Stimulated activated naive CD8-positive, alpha-beta T cell treated with anti-CD3 and anti-CD28 coated beads, Interleukin-15, Interleukin-2, amounts not matched to agents 100 ng/mL and 50 ng/mL, for 24 hours (primary cell): ENCODE data around the gene DSCAML1.
A peak's percentile ranks its signal among the peaks of the same experiment; 100 is the strongest.
"Not testable (repeated sequence)": the region's sequence is repeated elsewhere in the genome, so short reads cannot be mapped to it uniquely, and the experiment has no call there.

Experiments used
- H3K27ac Mint-ChIP-seq: one replicate; pipeline ENCODE4 v1.8.0; 2021; ENCODE audit warnings: mild to moderate bottlenecking, mixed read lengths
- H3K27me3 Mint-ChIP-seq: one replicate; pipeline ENCODE4 v1.8.0; 2021; ENCODE audit warnings: mixed read lengths
- H3K36me3 Mint-ChIP-seq: one replicate; pipeline ENCODE4 v1.8.0; 2021; ENCODE audit warnings: low read depth, mixed read lengths
- H3K4me1 Mint-ChIP-seq: one replicate; pipeline ENCODE4 v1.8.0; 2021; ENCODE audit warnings: low read depth, mixed read lengths
- H3K4me3 Mint-ChIP-seq: one replicate; pipeline ENCODE4 v1.8.0; 2021; ENCODE audit warnings: mild to moderate bottlenecking, mixed read lengths
- H3K9me3 Mint-ChIP-seq: one replicate; pipeline ENCODE4 v1.8.0; 2021; ENCODE audit warnings: mixed read lengths

The DSCAML1 gene

GRCh38 chr11:117816846-117817367, 19.9 kb upstream of the DSCAML1 start:
- Mint-ChIP-seq H3K36me3 (no peaks in the 10 kb centered on the region), H3K27ac (peak overlapping the region; percentile 97), H3K9me3 (no peaks in the 10 kb centered on the region), H3K4me3 (peak overlapping the region; percentile 71), H3K4me1 (peaks cover 71% of the 10 kb centered on the region), H3K27me3 (no peaks in the 10 kb centered on the region)

DNA sequence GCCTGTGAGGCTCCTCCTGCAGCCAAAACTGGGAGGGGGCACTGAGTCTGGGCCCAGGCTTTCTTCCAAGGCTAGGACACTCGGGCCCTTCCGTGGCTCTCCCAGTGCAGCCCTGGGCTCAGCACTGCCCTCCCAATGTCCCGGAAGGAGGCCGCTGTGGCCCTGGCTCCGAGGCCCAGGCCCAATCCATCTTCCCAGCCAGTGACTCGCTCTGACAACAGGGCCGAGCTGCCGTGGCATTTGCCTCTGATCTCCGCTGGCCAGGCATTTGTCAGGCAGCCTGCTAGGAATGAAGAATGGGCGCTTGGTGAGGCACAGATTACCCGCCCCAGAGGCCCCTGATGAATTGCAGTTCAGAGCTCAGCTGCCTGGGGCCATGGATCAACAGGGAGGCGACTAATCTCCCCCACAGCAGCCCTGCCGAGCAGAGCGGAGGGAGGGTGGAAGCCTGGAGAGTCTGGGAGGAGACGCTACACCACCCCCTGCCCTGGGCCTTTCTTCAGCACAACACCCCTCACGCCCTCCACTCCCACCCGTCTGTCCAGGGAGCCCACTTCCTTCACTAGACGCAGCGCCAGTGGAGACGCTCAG, 19.2 kb upstream of the DSCAML1 start:
- Mint-ChIP-seq H3K4me3 (peak overlapping the region; percentile 68), H3K36me3 (no peaks in the 10 kb centered on the region), H3K9me3 (no peaks in the 10 kb centered on the region), H3K27me3 (no peaks in the 10 kb centered on the region), H3K27ac (peak overlapping the region; percentile 97), H3K4me1 (peaks cover 66% of the 10 kb centered on the region)

- peak overlapping the region; percentile 97 for H3K27ac Mint-ChIP-seq
- H3K4me3 Mint-ChIP-seq = peak overlapping the region; percentile 64
- peaks cover 66% of the 10 kb centered on the region for H3K4me1 Mint-ChIP-seq
- H3K9me3 Mint-ChIP-seq = no peaks in the 10 kb centered on the region
- H3K36me3 Mint-ChIP-seq = no peaks in the 10 kb centered on the region
- no peaks in the 10 kb centered on the region for H3K27me3 Mint-ChIP-seq
Measured at GRCh38 chr11:117815262-117815803, 18.3 kb upstream of the DSCAML1 start.

GRCh38 chr11:117814766-117815261, 17.8 kb upstream of the DSCAML1 start:
- H3K4me1 Mint-ChIP-seq = peaks cover 66% of the 10 kb centered on the region
- H3K36me3 Mint-ChIP-seq = no peaks in the 10 kb centered on the region
- no peaks in the 10 kb centered on the region for H3K27me3 Mint-ChIP-seq
- peak overlapping the region; percentile 97 for H3K27ac Mint-ChIP-seq
- H3K4me3 Mint-ChIP-seq = peak overlapping the region; percentile 64
- no peaks in the 10 kb centered on the region for H3K9me3 Mint-ChIP-seq

DNA sequence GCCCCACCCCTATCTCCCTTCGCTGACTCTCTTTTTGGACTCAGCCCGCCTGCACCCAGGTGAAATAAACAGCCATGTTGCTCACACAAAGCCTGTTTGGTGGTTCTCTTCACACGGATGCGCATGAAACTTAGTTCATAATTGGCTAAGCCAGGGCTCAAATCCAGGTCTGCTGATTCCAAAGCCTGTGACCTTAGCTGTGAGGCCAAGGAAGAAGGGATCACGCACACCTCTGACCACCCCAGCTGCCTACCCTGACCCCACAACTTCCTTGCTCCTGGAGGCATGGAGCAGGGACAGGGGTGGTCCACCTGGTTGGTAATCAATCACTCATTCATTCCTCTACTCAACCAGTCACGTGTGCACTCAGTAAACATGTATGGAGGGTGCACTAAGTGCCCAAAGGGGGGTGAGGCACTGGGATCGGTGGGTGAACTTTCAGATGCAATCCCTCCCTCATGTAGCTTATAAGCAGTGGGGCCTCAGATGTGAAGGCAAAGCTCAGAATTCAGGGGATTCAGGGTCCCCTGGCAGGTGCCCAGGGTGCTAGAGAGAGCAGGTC, 17.3 kb upstream of the DSCAML1 start:
- Mint-ChIP-seq H3K4me3 (peak overlapping the region; percentile 64), H3K27me3 (no peaks in the 10 kb centered on the region), H3K9me3 (no peaks in the 10 kb centered on the region), H3K36me3 (no peaks in the 10 kb centered on the region), H3K4me1 (peaks cover 70% of the 10 kb centered on the region), H3K27ac (peak overlapping the region; percentile 97)

DNA sequence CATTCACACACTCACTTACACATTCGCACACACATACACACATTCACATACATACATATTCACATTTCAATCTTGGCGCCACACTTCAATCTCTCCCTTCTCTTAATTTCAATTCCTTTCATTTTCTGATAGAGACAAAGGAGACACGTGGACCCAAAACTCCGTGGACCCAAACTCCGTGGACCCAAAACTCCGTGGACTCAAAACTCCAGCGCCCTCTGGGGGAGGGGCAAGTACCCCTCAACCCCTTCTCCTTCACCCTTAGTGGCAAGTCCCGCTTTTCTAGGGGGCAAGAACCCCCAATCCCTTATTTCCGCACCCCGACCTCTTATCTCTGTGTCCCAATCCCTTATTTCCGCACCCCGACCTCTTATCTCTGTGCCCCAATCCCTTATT, 13.0 kb upstream of the DSCAML1 start:
- not testable (repeated sequence) for H3K9me3 Mint-ChIP-seq, H3K27me3 Mint-ChIP-seq, H3K36me3 Mint-ChIP-seq
- Mint-ChIP-seq H3K27ac (peak overlapping the region; percentile 50), H3K4me3 (peak overlapping the region; percentile 0), H3K4me1 (peaks cover 39% of the 10 kb centered on the region)

DNA sequence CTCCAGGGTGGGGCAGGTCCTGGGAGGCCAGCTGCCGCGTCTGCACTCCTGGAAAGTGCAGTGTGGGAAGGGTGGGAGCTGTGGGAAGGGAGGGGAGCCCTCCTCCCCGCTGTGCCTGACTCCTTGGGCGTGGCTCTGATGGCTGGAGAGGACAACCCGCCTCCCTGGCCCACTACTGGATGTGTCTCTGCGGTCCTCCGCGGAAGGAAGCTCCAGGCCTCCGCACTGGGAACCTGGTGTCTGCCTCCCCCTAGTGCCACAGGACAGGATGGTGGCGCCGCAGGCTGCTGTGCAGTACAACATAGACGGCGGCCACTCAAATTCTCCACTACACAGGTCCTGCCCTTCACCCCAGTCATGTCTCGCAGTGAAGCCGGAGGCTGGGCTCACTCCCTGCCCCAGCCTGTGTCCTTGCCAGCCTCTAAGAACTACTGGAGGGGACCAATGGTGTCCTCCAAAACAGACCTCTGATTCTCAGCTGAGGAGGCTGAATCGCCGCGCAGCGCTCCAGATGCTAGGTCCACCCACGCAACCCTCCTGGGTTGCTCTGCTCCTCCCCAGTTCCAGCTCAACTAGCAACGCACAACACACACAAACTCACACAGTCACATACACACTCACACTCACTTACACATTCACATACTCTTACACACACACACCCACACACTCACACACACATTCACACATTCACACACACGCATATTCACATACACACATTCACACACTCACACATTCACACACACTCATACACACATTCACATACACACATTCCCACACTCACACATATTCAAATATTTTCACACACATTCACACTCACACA, 12.4 kb upstream of the DSCAML1 start:
- H3K4me1 Mint-ChIP-seq = peaks cover 33% of the 10 kb centered on the region

GRCh38 chr11:117808784-117809183, 11.8 kb upstream of the DSCAML1 start:
- no peaks in the 10 kb centered on the region for H3K9me3 Mint-ChIP-seq
- no peaks in the 10 kb centered on the region for H3K36me3 Mint-ChIP-seq
- peak overlapping the region; percentile 63 for H3K27ac Mint-ChIP-seq
- H3K4me1 Mint-ChIP-seq = peaks cover 27% of the 10 kb centered on the region
- no peaks in the 10 kb centered on the region for H3K27me3 Mint-ChIP-seq
- no peak overlapping the region for H3K4me3 Mint-ChIP-seq

More for the DNA sequence above, 12.4 kb upstream of the DSCAML1 start:
- Mint-ChIP-seq H3K27ac (peak overlapping the region; percentile 50), H3K4me3 (peak overlapping the region; percentile 0), H3K36me3 (no peaks in the 10 kb centered on the region), H3K27me3 (no peaks in the 10 kb centered on the region), H3K9me3 (no peaks in the 10 kb centered on the region)

- no peak overlapping the region for H3K4me3 Mint-ChIP-seq
Measured at GRCh38 chr11:117807482-117808327, 10.7 kb upstream of the DSCAML1 start.

DNA sequence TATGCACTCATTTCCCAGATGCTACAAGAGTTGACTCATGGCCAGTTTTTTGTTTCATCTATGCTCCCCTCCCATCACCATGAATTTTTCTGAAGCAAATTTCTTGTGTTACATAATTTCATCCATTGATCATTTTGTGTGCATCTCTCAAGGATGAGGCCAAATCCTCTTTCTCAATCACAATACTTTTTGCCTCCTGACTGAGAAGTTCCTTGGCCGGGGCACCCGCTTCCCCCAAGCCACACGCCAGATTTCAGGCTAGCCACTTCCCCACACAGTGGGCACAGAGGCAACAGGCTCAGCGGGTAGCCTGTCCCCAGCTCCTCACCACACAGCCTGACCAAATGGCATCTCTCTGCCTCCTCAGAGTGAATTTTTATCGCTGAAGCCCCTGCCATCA, 9.8 kb upstream of the DSCAML1 start:
- peaks cover 18% of the 10 kb centered on the region for H3K4me1 Mint-ChIP-seq
- no peak overlapping the region for H3K27ac Mint-ChIP-seq
- no peaks in the 10 kb centered on the region for H3K27me3 Mint-ChIP-seq
- H3K9me3 Mint-ChIP-seq = no peaks in the 10 kb centered on the region
- no peak overlapping the region for H3K4me3 Mint-ChIP-seq
- H3K36me3 Mint-ChIP-seq = no peaks in the 10 kb centered on the region

More at GRCh38 chr11:117807482-117808327, 10.7 kb upstream of the DSCAML1 start:
- H3K27ac Mint-ChIP-seq = peak overlapping the region; percentile 5
- H3K4me1 Mint-ChIP-seq = peaks cover 18% of the 10 kb centered on the region
- H3K9me3 Mint-ChIP-seq = no peaks in the 10 kb centered on the region
- H3K27me3 Mint-ChIP-seq = no peaks in the 10 kb centered on the region
- no peaks in the 10 kb centered on the region for H3K36me3 Mint-ChIP-seq

GRCh38 chr11:117805045-117805444, 8.0 kb upstream of the DSCAML1 start:
- Mint-ChIP-seq H3K27me3 (no peaks in the 10 kb centered on the region), H3K9me3 (no peaks in the 10 kb centered on the region), H3K4me1 (peaks cover 18% of the 10 kb centered on the region), H3K27ac (no peak overlapping the region), H3K4me3 (no peak overlapping the region), H3K36me3 (no peaks in the 10 kb centered on the region)

DNA sequence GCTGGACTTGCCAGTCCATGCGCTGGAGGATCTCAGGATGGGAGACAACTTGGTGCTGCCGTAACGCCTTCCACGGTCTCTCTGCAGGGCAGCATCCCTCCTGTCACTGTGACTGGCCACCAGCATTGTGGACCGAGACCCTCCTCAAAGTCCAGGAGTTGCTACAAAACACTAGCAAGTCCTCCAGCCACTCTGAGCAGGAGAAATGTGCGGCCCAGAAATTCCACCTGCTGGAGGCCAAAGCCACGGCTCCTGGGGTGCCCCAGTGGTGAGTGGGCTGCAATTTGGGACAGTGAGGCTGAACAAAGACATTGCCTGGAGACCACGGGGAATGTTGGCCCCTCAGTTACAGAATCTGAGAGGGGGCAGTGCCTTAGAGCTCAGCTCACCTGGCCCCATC, 6.9 kb upstream of the DSCAML1 start:
- H3K4me3 Mint-ChIP-seq = no peak overlapping the region
- peaks cover 7% of the 10 kb centered on the region for H3K4me1 Mint-ChIP-seq
- H3K27ac Mint-ChIP-seq = no peak overlapping the region
- H3K9me3 Mint-ChIP-seq = no peaks in the 10 kb centered on the region
- H3K27me3 Mint-ChIP-seq = peaks cover 6% of the 10 kb centered on the region
- H3K36me3 Mint-ChIP-seq = no peaks in the 10 kb centered on the region

DNA sequence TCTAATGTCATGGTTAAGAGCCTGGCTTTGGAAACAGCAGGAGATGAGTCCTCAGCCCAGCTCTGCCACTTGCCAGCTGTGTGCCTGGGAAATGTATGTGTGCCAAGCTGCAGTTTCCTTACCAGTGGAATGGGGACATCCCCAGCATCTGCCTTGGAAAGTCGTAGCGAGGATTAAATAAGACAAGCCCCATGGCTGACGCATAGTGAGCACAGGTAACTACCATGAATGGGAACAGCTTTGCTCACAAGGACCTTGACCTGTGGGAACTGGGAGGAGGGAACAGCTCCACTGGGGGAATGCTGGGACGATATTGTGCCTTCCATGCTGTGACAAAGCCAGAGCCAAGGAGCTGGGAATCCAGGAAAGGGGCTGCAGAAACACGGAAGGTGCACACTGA, 2.6 kb upstream of the DSCAML1 start:
- Mint-ChIP-seq H3K36me3 (no peaks in the 10 kb centered on the region), H3K9me3 (no peaks in the 10 kb centered on the region), H3K27ac (no peak overlapping the region)

DNA sequence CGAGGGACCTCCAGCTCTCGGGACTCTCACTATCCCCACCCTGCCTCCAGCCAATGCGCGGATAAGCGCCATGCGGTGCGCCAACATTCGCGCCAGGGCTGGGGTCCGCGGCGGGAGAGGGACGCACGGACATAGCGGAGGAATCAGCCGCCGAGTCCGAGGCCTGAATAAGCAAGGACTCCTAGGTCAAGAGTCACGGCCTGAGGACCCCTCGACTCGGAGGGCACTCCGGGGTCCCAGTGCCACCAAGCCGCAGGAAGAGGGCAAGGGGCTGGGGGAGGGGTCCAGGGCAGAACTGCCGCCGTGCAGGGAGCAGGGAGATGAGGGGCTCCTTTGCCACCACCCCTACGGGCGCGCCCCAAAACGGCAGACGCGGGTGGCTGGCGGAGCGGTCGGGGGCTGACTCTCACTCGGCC, 552 bp downstream of the DSCAML1 start:
- no peak overlapping the region for H3K4me3 Mint-ChIP-seq
- peaks cover 17% of the 10 kb centered on the region for H3K4me1 Mint-ChIP-seq
- no peaks in the 10 kb centered on the region for H3K9me3 Mint-ChIP-seq
- no peak overlapping the region for H3K27ac Mint-ChIP-seq
- H3K27me3 Mint-ChIP-seq = peaks cover 54% of the 10 kb centered on the region
- H3K36me3 Mint-ChIP-seq = no peaks in the 10 kb centered on the region

More for the DNA sequence above, 2.6 kb upstream of the DSCAML1 start:
- peaks cover 17% of the 10 kb centered on the region for H3K4me1 Mint-ChIP-seq
- H3K4me3 Mint-ChIP-seq = no peak overlapping the region
- H3K27me3 Mint-ChIP-seq = peaks cover 33% of the 10 kb centered on the region
